ENCODE results near the gene CCL4L2.
"Not testable (repeated sequence)": the region's sequence is repeated elsewhere in the genome, so short reads cannot be mapped to it uniquely, and the experiment has no call there.

Gene CCL4L2

DNA sequence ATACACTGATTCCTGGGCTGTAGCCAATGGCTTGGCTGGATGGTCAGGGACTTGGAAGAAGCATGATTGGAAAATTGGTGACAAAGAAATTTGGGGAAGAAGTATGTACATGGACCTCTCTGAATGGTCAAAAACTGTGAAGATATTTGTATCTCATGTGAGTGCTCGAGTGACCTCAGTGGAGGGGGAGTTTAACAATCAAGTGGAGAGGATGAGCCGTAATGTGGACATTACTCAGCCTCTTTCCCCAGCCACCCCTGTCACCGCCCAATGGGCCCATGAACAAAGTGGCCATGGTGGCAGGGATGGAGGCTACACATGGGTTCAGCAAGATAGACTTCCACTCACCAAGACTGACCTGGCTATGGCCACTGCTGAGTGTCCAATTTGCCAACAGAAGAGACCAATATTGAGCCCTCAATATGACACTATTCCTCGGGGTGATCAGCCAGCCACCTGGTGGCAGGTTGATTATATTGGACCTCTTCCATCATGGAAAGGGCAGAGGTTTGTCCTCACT lies 10.8 kb downstream of the CCL4L2 start:
- DNase-seq (ENCODE audit: low read depth), result not testable (repeated sequence)

DNA sequence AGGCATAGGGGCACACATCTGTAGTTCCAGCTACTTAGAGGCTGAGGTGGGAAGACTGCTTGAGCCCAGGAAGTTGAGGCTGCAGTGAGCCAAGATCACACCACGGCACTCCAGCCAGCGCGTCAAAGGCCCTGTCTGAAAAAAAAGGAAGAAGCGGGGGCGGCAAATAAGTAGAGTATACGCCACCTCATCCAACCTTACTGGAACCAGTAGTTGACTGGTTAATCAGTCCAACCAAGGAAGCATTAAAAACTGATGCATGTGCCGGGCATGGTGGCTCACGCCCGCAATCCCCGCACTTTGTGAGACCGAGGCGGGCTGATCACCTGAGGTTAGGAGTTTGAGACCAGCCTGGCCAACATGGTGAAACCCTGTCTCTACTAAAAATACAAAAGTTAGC lies 12.1 kb downstream of the CCL4L2 start:
- DNase-seq (ENCODE audit: low read depth), result not testable (repeated sequence)

DNA sequence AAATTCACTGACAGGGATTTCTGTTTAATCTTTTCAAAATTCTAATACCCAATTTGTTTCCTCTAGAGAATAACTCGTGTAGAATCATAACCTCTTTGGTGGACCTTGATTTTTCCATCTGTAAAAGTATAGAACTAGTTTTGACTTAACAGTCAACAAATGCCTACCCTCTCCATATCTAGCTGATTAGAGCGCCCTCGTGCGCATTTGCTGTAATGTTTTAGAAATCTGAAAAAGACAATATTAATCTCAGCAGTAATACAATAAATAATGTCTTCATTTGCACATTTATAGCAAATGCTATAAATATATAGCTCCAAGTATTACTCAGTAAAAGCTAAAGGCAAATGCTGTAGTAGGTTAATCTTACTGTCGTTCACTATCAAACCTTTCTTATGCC lies 18.8 kb downstream of the CCL4L2 start:
- not testable (repeated sequence) for DNase-seq (ENCODE audit: low read depth)

DNA sequence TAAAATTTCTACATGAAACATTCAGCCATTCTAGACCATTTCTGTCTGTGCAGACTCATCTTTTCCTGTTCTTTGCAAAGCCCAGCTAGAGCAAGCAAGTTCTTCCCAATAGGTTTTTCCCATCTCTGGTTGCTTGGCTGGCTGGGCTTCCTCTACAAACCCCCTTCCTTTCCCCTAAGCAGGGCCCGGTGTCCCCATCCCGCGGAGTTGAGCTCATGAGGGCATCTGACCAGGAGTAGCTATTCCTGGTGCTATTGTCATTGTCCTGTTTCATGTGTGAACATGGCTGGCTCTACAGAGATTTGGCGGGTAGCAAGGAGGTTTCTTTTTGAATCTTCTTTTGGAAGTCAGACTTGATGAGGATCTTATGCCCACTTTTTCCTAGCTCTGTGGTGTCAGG lies 31.2 kb downstream of the CCL4L2 start:
- not testable (repeated sequence) for DNase-seq (ENCODE audit: low read depth)

Data from stimulated activated CD4-positive, alpha-beta T cell treated with anti-CD3 and anti-CD28 coated beads, Interleukin-2, amount 100 ng/mL, for 4 hours (primary cell).